BJ (cell line): Measurements from ENCODE around the gene ZNF607. TPM values are rescaled to one million over a fixed set of nuclear protein-coding genes. Genes with fewer than 3 reads are reported as not detected.
A peak's percentile ranks its signal among the peaks of the same experiment; 100 is the strongest.
"Not testable (repeated sequence)": the region's sequence is repeated elsewhere in the genome, so short reads cannot be mapped to it uniquely, and the experiment has no call there.

Experiments used
- CTCF ChIA-PET: fragments of 350-600 bp; formaldehyde crosslinking; extraction: SDS; loops from one replicate; lab custom pipeline; 2021; ENCODE audit warnings: antibody characterized with exemption, inconsistent platforms; lab: Yijun Ruan, JAX
- POLR2A ChIA-PET: fragments of 300-600 bp; sonication (Branson Sonifier 250); formaldehyde crosslinking; extraction: SDS; loops from one replicate; lab custom pipeline; 2021; ENCODE audit warnings: antibody characterized with exemption; lab: Charles Lee
- DNase-seq: peaks from one replicate; pipeline ENCODE4 v3.0.0-alpha.2; 2011; ENCODE audit warnings: low read depth
- H3K27me3 ChIP-seq: 2 replicates; pipeline ENCODE4 v1.6.0; 2011; ENCODE audit warnings: low read length; ENCODE audit not compliant: control insufficient read depth, insufficient read depth
- H3K36me3 ChIP-seq: 2 replicates; pipeline ENCODE4 v1.5.1; 2011; ENCODE audit warnings: low read length; ENCODE audit not compliant: control insufficient read depth, insufficient read depth
- H3K4me3 ChIP-seq: 2 replicates; pipeline ENCODE4 v1.5.1; 2011; ENCODE audit warnings: low read depth, mild to moderate bottlenecking, control low read depth, low read length
- CTCF ChIP-seq: IDR thresholded peaks from 2 replicates; pipeline ENCODE4 v1.5.1; 2011; ENCODE audit warnings: low read depth, mild to moderate bottlenecking, control low read depth, inconsistent platforms, low read length, moderate library complexity; ENCODE audit not compliant: insufficient read depth
- polyA minus RNA-seq: library from RNA; depleted of rRNA, polyadenylated mRNA; stranded (reverse); fragments of >200 nt; gene quantifications from 2 replicates; pipeline ENCODE4 v1.2.3, GENCODE V29; 2011; rRNA and poly(A)+ RNA removed
- polyA plus RNA-seq: library from polyadenylated mRNA; depleted of rRNA; stranded (reverse); fragments of >200 nt; gene quantifications from 2 replicates; pipeline ENCODE4 v1.2.3, GENCODE V29; 2011; rRNA removed

Gene ZNF607
- polyA plus RNA-seq (1.7 and 2.1 TPM in 2 replicates), polyA minus RNA-seq (2.4 and 2.8 TPM in 2 replicates)

GRCh38 chr19:37719111-37719926 lies at the start of gene ZNF607:
Gene ZNF607, minus strand, starts transcription at chr19:37719761. Its CDS starts 8,143 bp downstream, at chr19:37711618.
- POLR2A ChIA-PET: no interaction called here
- peak within 1 kb of the TSS; percentile 72 for H3K4me3 ChIP-seq
- TF ChIP-seq CTCF: peak; percentile 79
- peak; percentile 44 for DNase-seq
- H3K27me3 ChIP-seq: no peaks in the 10 kb centered on the region
- H3K36me3 ChIP-seq: no peaks in the 10 kb centered on the region
- CTCF ChIA-PET: interaction anchor here (1.6 kb wide), 1 partner anchor 18 kb away, joined by 3 read pairs; no protein-coding TSS in a partner anchor

- no peak overlapping the region for H3K4me3 ChIP-seq
- ChIA-PET POLR2A (no interaction called here), CTCF (no interaction called here)
- TF ChIP-seq CTCF: no peak
- DNase-seq: no peak
- H3K27me3 ChIP-seq: no peaks in the 10 kb centered on the region
- H3K36me3 ChIP-seq: 0 out of 2 replicates have a peak, but pooled peaks cover 1% of the 10 kb centered on the region
These were observed 43.9 kb upstream of the ZNF607 start for GRCh38 chr19:37763488-37763887.

- POLR2A ChIA-PET, H3K27me3 ChIP-seq, DNase-seq, H3K4me3 ChIP-seq, H3K36me3 ChIP-seq: not testable (repeated sequence)
- CTCF ChIA-PET: interaction anchor here (0.6 to 0.8 kb wide), 2 partner anchors 22 to 26 kb away, joined by 3 read pairs; no protein-coding TSS in a partner anchor
These were observed 38.1 kb upstream of the ZNF607 start for GRCh38 chr19:37757683-37758082.

- no peak for DNase-seq
- POLR2A ChIA-PET: no interaction called here
- CTCF ChIA-PET: no interaction called here
These were observed 18.8 kb upstream of the ZNF607 start for GRCh38 chr19:37738371-37738770.

GRCh38 chr19:37725181-37725580 lies 5.6 kb upstream of the ZNF607 start:
- H3K4me3 ChIP-seq: no peak overlapping the region
- DNase-seq: no peak
- no peaks in the 10 kb centered on the region for H3K36me3 ChIP-seq
- no peak for TF ChIP-seq CTCF
- ChIA-PET CTCF (interaction anchor here (1.0 kb wide), 1 partner anchor 10 kb away, joined by 4 read pairs; no protein-coding TSS in a partner anchor), POLR2A (no interaction called here)
- no peaks in the 10 kb centered on the region for H3K27me3 ChIP-seq

More at GRCh38 chr19:37738371-37738770, 18.8 kb upstream of the ZNF607 start:
- H3K27me3 ChIP-seq: no peaks in the 10 kb centered on the region
- H3K36me3 ChIP-seq: peaks cover 2% of the 10 kb centered on the region; the same call in 1 of the 2 replicates
- no peak for TF ChIP-seq CTCF
- no peak overlapping the region for H3K4me3 ChIP-seq
